GM19023 (cell line): Measurements from ENCODE around the gene MSMP.

Source experiments
- ATAC-seq: cut with Tn5 transposase; IDR thresholded peaks from one replicate; pipeline ENCODE4 v1.9.1; 2021; ENCODE audit warnings: mild to moderate bottlenecking, moderate library complexity; ENCODE audit not compliant: unreplicated experiment

Gene MSMP

GRCh38 chr9:35754264-35754663 is at the start of gene MSMP:
Gene MSMP, minus strand, starts transcription at chr9:35754276. Its CDS starts 147 bp downstream, at chr9:35754129.
- ATAC-seq = no peak

- ATAC-seq = no peak
Measured at GRCh38 chr9:35801328-35802128, 47.5 kb upstream of the MSMP start.

- no peak for ATAC-seq
Measured at GRCh38 chr9:35800530-35800929, 46.5 kb upstream of the MSMP start.

- peak; percentile 56 for ATAC-seq
Measured at GRCh38 chr9:35798658-35799374, 44.7 kb upstream of the MSMP start.

GRCh38 chr9:35797311-35798109 is 43.4 kb upstream of the MSMP start:
- ATAC-seq = no peak

GRCh38 chr9:35795695-35796094 is 41.6 kb upstream of the MSMP start:
- no peak for ATAC-seq

- ATAC-seq = no peak
Measured at GRCh38 chr9:35793461-35793860, 39.4 kb upstream of the MSMP start.

- ATAC-seq = no peak
Measured at GRCh38 chr9:35792826-35793225, 38.8 kb upstream of the MSMP start.

- ATAC-seq = no peak
Measured at GRCh38 chr9:35792024-35792813, 38.1 kb upstream of the MSMP start.

- no peak for ATAC-seq
Measured at GRCh38 chr9:35791297-35791921, 37.3 kb upstream of the MSMP start, which contains the start of gene NPR2. Gene NPR2, plus strand, starts transcription at chr9:35791591. Its CDS starts 818 bp downstream, at chr9:35792409.

- no peak for ATAC-seq
Measured at GRCh38 chr9:35790385-35791296, 36.6 kb upstream of the MSMP start.

- ATAC-seq = no peak
Measured at GRCh38 chr9:35790025-35790384, 35.9 kb upstream of the MSMP start.

GRCh38 chr9:35789541-35789940 is 35.5 kb upstream of the MSMP start:
- no peak for ATAC-seq

GRCh38 chr9:35783418-35783817 is 29.3 kb upstream of the MSMP start:
- no peak for ATAC-seq

GRCh38 chr9:35781066-35781465 is 27.0 kb upstream of the MSMP start:
- ATAC-seq = no peak

- ATAC-seq = no peak
Measured at GRCh38 chr9:35778496-35778895, 24.4 kb upstream of the MSMP start.

- no peak for ATAC-seq
Measured at GRCh38 chr9:35776018-35776417, 21.9 kb upstream of the MSMP start.

GRCh38 chr9:35774907-35775635 is 21.0 kb upstream of the MSMP start:
- ATAC-seq = no peak
